ENCODE results near the gene USP17L5.
"Not testable (repeated sequence)": the region's sequence is repeated elsewhere in the genome, so short reads cannot be mapped to it uniquely, and the experiment has no call there.

The USP17L5 gene

DNA sequence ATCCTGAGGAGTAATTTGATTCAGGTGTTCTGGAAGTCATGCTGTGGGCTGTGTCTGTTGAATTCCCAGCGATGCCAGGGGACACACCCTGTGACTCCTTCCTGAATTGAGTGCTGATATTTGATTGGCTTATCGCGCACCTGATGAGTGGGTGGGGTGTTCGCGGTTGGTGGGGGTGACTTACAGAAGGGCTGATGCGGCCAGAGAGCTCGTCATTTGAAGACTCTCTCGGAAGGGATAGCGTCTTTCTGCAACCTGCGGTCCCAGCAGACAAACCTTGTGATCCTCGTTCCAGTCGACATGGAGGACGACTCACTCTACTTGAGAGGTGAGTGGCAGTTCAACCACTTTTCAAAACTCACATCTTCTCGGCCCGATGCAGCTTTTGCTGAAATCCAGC lies at the start of gene USP17L5:
TSS of gene USP17L5 (plus strand) at position 301 of the 400 bp plus-strand sequence. CDS start at position 301, 0 bp downstream.
- H3K4me1 ChIP-seq (ENCODE audit: control insufficient read depth, low read depth, low read length); H3K4me3 ChIP-seq (ENCODE audit: low read length); H3K27ac ChIP-seq (ENCODE audit: low read length); H3K36me3 ChIP-seq (ENCODE audit: control insufficient read depth, low read depth, low read length); H3K9me3 ChIP-seq (ENCODE audit: control insufficient read depth, low read depth, low read length); H3K27me3 ChIP-seq (ENCODE audit: control insufficient read depth, insufficient read depth, low read length); H3K9ac ChIP-seq (ENCODE audit: low read length): not testable (repeated sequence)

GRCh38 chr4:9324191-9324590 lies 15.0 kb upstream of the USP17L5 start:
- H3K27me3 ChIP-seq (ENCODE audit: control insufficient read depth, insufficient read depth, low read length); H3K9ac ChIP-seq (ENCODE audit: low read length); H3K4me1 ChIP-seq (ENCODE audit: control insufficient read depth, low read depth, low read length); H3K36me3 ChIP-seq (ENCODE audit: control insufficient read depth, low read depth, low read length); H3K4me3 ChIP-seq (ENCODE audit: low read length); H3K9me3 ChIP-seq (ENCODE audit: control insufficient read depth, low read depth, low read length); H3K27ac ChIP-seq (ENCODE audit: low read length): not testable (repeated sequence)

DNA sequence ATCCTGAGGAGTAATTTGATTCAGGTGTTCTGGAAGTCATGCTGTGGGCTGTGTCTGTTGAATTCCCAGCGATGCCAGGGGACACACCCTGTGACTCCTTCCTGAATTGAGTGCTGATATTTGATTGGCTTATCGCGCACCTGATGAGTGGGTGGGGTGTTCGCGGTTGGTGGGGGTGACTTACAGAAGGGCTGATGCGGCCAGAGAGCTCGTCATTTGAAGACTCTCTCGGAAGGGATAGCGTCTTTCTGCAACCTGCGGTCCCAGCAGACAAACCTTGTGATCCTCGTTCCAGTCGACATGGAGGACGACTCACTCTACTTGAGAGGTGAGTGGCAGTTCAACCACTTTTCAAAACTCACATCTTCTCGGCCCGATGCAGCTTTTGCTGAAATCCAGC lies 14.3 kb upstream of the USP17L5 start, which contains the start of gene USP17L24:
TSS of gene USP17L24 (plus strand) at position 301 of the 400 bp plus-strand sequence. CDS start at position 301, 0 bp downstream.
- not testable (repeated sequence) for H3K4me3 ChIP-seq (ENCODE audit: low read length); H3K27ac ChIP-seq (ENCODE audit: low read length); H3K36me3 ChIP-seq (ENCODE audit: control insufficient read depth, low read depth, low read length); H3K9me3 ChIP-seq (ENCODE audit: control insufficient read depth, low read depth, low read length); H3K27me3 ChIP-seq (ENCODE audit: control insufficient read depth, insufficient read depth, low read length); H3K9ac ChIP-seq (ENCODE audit: low read length); H3K4me1 ChIP-seq (ENCODE audit: control insufficient read depth, low read depth, low read length)

DNA sequence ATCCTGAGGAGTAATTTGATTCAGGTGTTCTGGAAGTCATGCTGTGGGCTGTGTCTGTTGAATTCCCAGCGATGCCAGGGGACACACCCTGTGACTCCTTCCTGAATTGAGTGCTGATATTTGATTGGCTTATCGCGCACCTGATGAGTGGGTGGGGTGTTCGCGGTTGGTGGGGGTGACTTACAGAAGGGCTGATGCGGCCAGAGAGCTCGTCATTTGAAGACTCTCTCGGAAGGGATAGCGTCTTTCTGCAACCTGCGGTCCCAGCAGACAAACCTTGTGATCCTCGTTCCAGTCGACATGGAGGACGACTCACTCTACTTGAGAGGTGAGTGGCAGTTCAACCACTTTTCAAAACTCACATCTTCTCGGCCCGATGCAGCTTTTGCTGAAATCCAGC lies 9.6 kb upstream of the USP17L5 start, which contains the start of gene USP17L25:
TSS of gene USP17L25 (plus strand) at position 301 of the 400 bp plus-strand sequence. CDS start at position 301, 0 bp downstream.
- H3K4me1 ChIP-seq (ENCODE audit: control insufficient read depth, low read depth, low read length); H3K9ac ChIP-seq (ENCODE audit: low read length); H3K27me3 ChIP-seq (ENCODE audit: control insufficient read depth, insufficient read depth, low read length); H3K9me3 ChIP-seq (ENCODE audit: control insufficient read depth, low read depth, low read length); H3K27ac ChIP-seq (ENCODE audit: low read length); H3K36me3 ChIP-seq (ENCODE audit: control insufficient read depth, low read depth, low read length); H3K4me3 ChIP-seq (ENCODE audit: low read length): not testable (repeated sequence)

DNA sequence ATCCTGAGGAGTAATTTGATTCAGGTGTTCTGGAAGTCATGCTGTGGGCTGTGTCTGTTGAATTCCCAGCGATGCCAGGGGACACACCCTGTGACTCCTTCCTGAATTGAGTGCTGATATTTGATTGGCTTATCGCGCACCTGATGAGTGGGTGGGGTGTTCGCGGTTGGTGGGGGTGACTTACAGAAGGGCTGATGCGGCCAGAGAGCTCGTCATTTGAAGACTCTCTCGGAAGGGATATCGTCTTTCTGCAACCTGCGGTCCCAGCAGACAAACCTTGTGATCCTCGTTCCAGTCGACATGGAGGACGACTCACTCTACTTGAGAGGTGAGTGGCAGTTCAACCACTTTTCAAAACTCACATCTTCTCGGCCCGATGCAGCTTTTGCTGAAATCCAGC lies 4.8 kb upstream of the USP17L5 start, which contains the start of gene USP17L26:
TSS of gene USP17L26 (plus strand) at position 301 of the 400 bp plus-strand sequence. CDS start at position 301, 0 bp downstream.
- not testable (repeated sequence) for H3K9me3 ChIP-seq (ENCODE audit: control insufficient read depth, low read depth, low read length); H3K9ac ChIP-seq (ENCODE audit: low read length); H3K4me1 ChIP-seq (ENCODE audit: control insufficient read depth, low read depth, low read length); H3K27me3 ChIP-seq (ENCODE audit: control insufficient read depth, insufficient read depth, low read length); H3K27ac ChIP-seq (ENCODE audit: low read length); H3K36me3 ChIP-seq (ENCODE audit: control insufficient read depth, low read depth, low read length); H3K4me3 ChIP-seq (ENCODE audit: low read length)

DNA sequence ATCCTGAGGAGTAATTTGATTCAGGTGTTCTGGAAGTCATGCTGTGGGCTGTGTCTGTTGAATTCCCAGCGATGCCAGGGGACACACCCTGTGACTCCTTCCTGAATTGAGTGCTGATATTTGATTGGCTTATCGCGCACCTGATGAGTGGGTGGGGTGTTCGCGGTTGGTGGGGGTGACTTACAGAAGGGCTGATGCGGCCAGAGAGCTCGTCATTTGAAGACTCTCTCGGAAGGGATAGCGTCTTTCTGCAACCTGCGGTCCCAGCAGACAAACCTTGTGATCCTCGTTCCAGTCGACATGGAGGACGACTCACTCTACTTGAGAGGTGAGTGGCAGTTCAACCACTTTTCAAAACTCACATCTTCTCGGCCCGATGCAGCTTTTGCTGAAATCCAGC lies 4.6 kb downstream of the USP17L5 start, which contains the start of gene USP17L27:
TSS of gene USP17L27 (plus strand) at position 301 of the 400 bp plus-strand sequence. CDS start at position 301, 0 bp downstream.
- H3K4me1 ChIP-seq (ENCODE audit: control insufficient read depth, low read depth, low read length); H3K27me3 ChIP-seq (ENCODE audit: control insufficient read depth, insufficient read depth, low read length); H3K36me3 ChIP-seq (ENCODE audit: control insufficient read depth, low read depth, low read length); H3K4me3 ChIP-seq (ENCODE audit: low read length); H3K9ac ChIP-seq (ENCODE audit: low read length); H3K27ac ChIP-seq (ENCODE audit: low read length); H3K9me3 ChIP-seq (ENCODE audit: control insufficient read depth, low read depth, low read length): not testable (repeated sequence)

- H3K9me3 ChIP-seq (ENCODE audit: control insufficient read depth, low read depth, low read length); H3K36me3 ChIP-seq (ENCODE audit: control insufficient read depth, low read depth, low read length); H3K4me3 ChIP-seq (ENCODE audit: low read length); H3K27me3 ChIP-seq (ENCODE audit: control insufficient read depth, insufficient read depth, low read length); H3K9ac ChIP-seq (ENCODE audit: low read length); H3K4me1 ChIP-seq (ENCODE audit: control insufficient read depth, low read depth, low read length); H3K27ac ChIP-seq (ENCODE audit: low read length): not testable (repeated sequence)
Measured at GRCh38 chr4:9348593-9348992, 9.4 kb downstream of the USP17L5 start, which contains the start of gene USP17L28. TSS of gene USP17L28 (plus strand) at chr4:9348893. CDS start at chr4:9348893, 0 bp downstream.

DNA sequence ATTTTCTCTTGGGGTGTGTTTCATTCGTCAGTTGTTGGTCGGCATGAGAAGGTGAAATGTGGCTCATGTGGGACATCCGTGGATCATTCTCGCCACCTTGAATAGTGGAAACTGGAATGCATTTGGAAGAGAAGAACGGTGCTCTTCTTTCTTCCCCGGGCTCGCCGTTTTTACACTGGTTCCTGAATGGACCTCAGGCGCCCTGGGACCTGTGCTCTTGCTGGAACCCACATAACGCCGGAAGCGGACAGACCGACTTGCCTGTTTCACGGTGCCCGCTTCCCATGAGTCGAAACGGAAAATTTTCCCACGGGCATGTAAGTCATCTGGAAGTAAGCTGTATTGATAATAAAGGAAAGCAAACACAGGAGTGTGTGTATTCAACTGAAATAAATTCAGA lies 11.7 kb downstream of the USP17L5 start:
- not testable (repeated sequence) for H3K9ac ChIP-seq (ENCODE audit: low read length); H3K27me3 ChIP-seq (ENCODE audit: control insufficient read depth, insufficient read depth, low read length); H3K4me1 ChIP-seq (ENCODE audit: control insufficient read depth, low read depth, low read length); H3K36me3 ChIP-seq (ENCODE audit: control insufficient read depth, low read depth, low read length); H3K4me3 ChIP-seq (ENCODE audit: low read length); H3K27ac ChIP-seq (ENCODE audit: low read length); H3K9me3 ChIP-seq (ENCODE audit: control insufficient read depth, low read depth, low read length)

- not testable (repeated sequence) for H3K9me3 ChIP-seq (ENCODE audit: control insufficient read depth, low read depth, low read length); H3K27ac ChIP-seq (ENCODE audit: low read length); H3K4me3 ChIP-seq (ENCODE audit: low read length); H3K9ac ChIP-seq (ENCODE audit: low read length); H3K4me1 ChIP-seq (ENCODE audit: control insufficient read depth, low read depth, low read length); H3K36me3 ChIP-seq (ENCODE audit: control insufficient read depth, low read depth, low read length); H3K27me3 ChIP-seq (ENCODE audit: control insufficient read depth, insufficient read depth, low read length)
Measured at GRCh38 chr4:9353338-9353737, 14.1 kb downstream of the USP17L5 start, which contains the start of gene USP17L29. TSS of gene USP17L29 (plus strand) at chr4:9353638. CDS start at chr4:9353638, 0 bp downstream.

GRCh38 chr4:9362829-9363228 lies 23.6 kb downstream of the USP17L5 start, which contains the start of gene USP17L30:
TSS of gene USP17L30 (plus strand) at chr4:9363129. CDS start at chr4:9363129, 0 bp downstream.
- H3K9me3 ChIP-seq (ENCODE audit: control insufficient read depth, low read depth, low read length): not testable (repeated sequence)

DNA sequence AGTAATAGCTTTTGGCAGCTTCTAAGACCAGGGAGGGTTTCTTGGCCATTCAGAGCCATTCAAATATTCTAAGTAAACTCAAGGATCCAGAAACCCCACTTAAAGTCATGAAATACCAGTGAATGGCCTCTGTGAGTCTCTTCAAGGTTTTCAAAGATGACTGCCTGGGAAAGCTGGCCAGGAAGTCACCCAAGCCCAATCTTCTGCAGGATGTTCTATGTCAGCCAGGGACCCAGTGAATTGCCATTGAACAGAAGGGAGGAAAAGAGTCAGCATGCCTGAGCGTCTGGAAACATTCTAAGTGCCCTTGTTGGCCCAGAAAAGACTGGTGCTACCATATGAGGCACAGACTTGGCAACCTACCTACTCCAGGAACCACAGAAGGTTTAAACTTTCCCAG lies 40.7 kb downstream of the USP17L5 start:
- not testable (repeated sequence) for H3K36me3 ChIP-seq (ENCODE audit: control insufficient read depth, low read depth, low read length); H3K4me3 ChIP-seq (ENCODE audit: low read length); H3K4me1 ChIP-seq (ENCODE audit: control insufficient read depth, low read depth, low read length); H3K27me3 ChIP-seq (ENCODE audit: control insufficient read depth, insufficient read depth, low read length); H3K9me3 ChIP-seq (ENCODE audit: control insufficient read depth, low read depth, low read length); H3K27ac ChIP-seq (ENCODE audit: low read length); H3K9ac ChIP-seq (ENCODE audit: low read length)

More at GRCh38 chr4:9362829-9363228, 23.6 kb downstream of the USP17L5 start, which contains the start of gene USP17L30:
- H3K36me3 ChIP-seq (ENCODE audit: control insufficient read depth, low read depth, low read length); H3K4me1 ChIP-seq (ENCODE audit: control insufficient read depth, low read depth, low read length); H3K27me3 ChIP-seq (ENCODE audit: control insufficient read depth, insufficient read depth, low read length); H3K27ac ChIP-seq (ENCODE audit: low read length); H3K4me3 ChIP-seq (ENCODE audit: low read length); H3K9ac ChIP-seq (ENCODE audit: low read length): not testable (repeated sequence)

- H3K27me3 ChIP-seq (ENCODE audit: control insufficient read depth, insufficient read depth, low read length); H3K9me3 ChIP-seq (ENCODE audit: control insufficient read depth, low read depth, low read length); H3K4me3 ChIP-seq (ENCODE audit: low read length); H3K9ac ChIP-seq (ENCODE audit: low read length); H3K27ac ChIP-seq (ENCODE audit: low read length); H3K4me1 ChIP-seq (ENCODE audit: control insufficient read depth, low read depth, low read length); H3K36me3 ChIP-seq (ENCODE audit: control insufficient read depth, low read depth, low read length): not testable (repeated sequence)
Measured at GRCh38 chr4:9381012-9381534, 41.9 kb downstream of the USP17L5 start.
